DMS153 (cell line): Measurements from ENCODE around the gene IQCF5.
"Not testable (repeated sequence)": the region's sequence is repeated elsewhere in the genome, so short reads cannot be mapped to it uniquely, and the experiment has no call there.

Experiments
- DNase-seq: peaks from one replicate; lab custom pipeline; 2025; lab: John Stamatoyannopoulos, UW

IQCF5 gene

DNA sequence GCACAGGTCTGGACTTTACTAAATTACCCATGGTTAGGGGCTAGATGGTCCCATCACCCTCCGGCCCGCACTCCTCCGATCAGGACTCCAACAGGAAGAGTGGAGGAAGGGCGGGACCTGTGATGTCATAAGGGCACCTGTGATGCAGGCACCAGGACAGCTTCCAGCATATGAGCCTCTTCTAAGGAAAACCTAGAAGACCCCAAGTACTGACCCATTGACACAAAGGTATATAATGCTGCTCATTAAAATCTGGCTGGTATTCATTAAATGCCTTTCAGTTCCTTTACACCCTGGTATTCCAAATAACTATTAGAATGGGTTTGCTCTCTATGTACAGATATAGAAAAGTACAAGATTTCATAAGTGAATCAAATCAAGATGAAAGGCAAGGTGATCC lies at the start of gene IQCF5:
TSS of gene IQCF5 (minus strand) at position 101 of the 400 bp plus-strand sequence. CDS start at position 31, 70 bp downstream.
- DNase-seq, result no peak

GRCh38 chr3:51921081-51921578 lies 45.7 kb upstream of the IQCF5 start:
- DNase-seq, result no peak

DNA sequence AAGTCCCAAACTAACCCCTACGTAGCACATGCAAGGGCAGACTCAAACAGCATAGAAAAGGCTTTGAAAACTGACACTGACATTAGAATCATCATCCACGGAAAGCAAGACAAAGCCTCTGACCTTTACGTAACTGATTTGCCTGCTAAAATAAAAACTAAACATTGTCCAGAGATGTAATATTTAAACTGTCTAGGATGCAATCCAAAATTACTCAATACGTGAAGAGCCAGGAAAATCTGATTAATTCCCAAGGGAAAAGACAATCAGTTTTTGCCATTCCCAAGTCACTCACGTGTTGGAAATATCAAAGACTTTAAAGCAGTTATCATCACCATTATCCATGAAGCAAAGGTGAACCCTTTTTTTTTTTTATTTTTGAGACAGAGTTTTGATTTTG lies 41.0 kb upstream of the IQCF5 start:
- DNase-seq, result no peak

- DNase-seq, result no peak
Observed at GRCh38 chr3:51908026-51908425, 32.6 kb upstream of the IQCF5 start.

DNA sequence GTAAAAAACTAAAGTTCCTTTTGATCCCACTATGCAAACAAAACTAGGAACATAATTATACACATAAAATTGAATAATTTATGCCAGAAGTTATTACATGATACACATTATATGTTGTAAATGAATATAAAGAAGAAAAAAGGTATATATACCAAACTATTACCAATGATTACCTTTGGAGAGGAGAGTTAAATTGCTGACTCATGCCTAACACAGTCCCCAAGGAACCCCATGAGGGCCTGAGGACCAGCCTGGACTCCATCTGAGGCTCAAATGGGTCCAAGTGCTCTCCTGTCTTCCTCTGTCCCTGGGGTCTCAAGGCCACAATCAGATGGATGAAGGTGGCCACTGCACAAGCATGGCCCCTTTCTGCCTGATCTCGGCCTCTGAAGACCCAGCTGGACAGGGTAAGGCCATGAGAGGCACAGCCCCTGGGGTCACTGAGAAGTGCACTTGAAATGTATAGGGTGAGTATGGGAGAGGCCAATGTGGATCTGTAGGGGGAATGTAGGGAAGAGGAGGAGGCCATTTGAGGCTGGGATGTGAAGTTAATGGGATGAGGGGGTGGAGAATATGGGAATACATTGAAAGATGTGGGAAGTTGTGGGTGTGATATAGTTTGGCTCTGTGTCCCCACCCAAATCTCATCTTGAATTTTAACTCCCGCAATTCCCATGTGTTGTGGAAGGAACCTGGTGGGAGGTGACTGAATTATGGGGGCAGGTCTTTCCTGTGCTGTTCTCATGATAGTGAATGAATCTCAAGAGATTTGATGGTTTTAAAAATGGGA lies 28.8 kb upstream of the IQCF5 start:
- no peak for DNase-seq

DNA sequence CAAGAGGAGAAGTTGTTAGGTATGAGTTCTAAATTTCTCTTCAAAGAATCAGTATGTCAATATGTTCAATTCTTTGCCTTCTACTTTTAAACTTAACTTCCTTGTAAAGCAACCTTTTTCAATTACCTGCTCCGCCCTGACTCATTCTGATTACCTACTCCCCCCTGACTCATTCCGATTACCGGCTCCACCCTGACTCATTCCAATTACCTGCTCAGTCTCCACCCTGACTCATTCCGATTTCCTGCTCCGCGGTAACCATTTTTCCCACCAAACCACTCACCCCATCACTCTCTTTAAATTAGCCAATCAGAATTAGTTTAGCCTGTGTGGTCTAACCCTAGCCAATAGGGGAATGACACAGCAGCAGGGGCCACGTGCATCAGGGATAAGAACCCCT lies 27.0 kb upstream of the IQCF5 start:
- not testable (repeated sequence) for DNase-seq

DNA sequence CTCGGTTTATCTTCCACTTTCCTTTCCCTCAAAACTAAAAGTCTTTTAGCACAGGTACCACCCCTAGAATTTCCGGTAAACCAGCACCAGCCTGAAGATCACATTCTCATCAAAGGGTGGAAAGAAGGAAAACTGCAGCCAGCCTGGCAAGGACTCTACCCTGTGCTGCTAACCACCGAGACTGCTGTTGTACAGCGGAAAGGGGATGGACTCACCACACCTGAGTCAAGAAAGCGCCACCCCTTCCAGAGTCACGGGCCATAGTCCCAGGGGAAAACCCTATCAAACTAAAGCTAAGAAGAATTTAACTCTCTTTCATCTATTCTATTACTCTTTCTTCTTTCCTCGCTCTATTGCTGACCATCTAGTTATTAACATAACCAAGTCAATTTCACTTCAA lies 24.6 kb upstream of the IQCF5 start:
- not testable (repeated sequence) for DNase-seq

GRCh38 chr3:51897391-51897790 lies 22.0 kb upstream of the IQCF5 start:
- DNase-seq, result no peak

DNA sequence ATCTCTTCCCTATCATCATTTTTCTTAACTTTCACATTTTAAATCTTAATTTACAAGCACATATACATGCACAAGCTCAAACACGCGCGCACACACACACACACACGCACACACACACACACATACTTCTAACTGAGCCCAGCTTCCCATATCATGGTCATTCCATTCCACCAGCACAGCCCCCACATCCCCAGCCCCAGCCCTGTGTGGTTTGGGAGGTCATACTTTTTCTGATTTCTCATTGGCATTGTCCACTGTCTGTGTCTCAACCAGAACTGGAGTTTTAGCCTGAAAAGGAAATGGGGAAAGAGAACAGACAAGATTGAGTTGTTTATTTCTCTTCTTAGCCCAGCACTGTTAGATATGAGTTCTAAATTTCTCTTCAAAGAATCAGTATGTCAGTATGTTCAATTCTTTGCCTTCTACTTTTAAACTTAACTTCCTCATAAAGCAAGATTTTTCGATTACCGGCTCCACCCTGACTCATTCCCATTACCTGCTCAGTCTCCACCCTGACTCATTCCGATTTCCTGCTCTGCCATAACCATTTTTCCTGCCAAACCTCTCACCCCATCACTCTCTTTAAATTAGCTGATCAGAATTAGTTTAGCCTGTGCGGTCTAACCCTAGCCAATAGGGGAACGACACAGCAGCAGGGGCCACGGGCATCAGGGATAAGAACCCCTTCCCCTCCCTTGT lies 21.4 kb upstream of the IQCF5 start:
- no peak for DNase-seq

DNA sequence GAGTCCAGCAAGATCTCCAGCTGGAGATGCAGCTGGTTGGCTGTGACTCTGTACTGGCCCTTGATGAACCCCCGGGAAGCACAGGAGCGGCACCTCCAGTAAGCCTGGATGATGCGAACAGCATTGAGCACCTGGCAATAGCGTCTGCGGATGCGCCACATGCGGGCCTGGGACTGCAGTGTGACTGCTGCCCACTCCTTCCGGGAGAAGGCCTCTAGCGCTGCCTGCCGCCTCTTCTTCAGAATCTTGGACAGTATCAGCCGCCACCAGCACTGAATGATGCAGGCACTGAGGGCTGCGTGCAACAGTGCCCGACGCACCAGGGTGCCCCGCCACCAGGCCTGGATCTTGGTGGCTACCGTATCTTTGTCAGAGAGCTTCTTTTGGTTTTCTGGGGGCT lies 19.5 kb upstream of the IQCF5 start:
- no peak for DNase-seq

GRCh38 chr3:51894391-51894790 lies 19.0 kb upstream of the IQCF5 start:
- DNase-seq, result no peak

- DNase-seq, result no peak
Observed at GRCh38 chr3:51891242-51892039, 16.0 kb upstream of the IQCF5 start.

- no peak for DNase-seq
Observed at GRCh38 chr3:51888463-51889105, 13.2 kb upstream of the IQCF5 start.

DNA sequence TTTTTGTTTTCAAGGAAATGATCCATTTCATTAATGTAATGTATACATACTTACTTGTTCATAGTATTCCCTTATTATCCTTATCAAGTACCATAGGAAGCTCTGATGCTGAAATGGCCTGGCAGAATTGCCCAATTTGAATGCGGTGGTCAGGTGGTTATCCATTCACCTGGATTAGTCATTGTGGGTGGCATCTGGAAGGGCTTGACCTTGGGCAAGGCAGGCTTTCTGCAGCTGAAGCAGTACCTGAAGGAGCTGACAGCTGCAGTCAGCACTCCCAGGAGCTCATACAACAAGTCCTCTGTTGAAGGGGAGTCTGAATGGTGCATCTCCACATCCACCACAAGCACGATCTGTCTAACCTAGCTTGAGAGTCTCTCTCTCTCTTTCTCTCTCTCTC lies 12.2 kb upstream of the IQCF5 start:
- no peak for DNase-seq

DNA sequence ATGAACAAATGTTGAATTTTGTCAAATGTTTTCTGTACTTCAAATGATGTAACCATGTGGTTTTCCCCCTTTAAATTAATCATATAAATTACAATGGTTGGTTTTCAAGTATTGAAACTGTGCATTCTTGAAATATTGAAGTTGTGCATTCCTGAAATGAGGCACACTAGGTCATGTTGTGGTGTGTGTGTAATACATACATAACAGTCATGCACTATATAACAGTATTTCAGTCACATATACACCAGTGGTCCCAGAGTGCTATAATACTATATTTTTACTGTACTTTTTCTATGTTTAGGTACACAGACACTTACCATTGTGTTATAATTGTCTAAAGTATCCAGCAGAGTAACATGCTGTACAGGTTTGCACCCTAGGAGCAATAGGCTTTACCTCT lies 11.0 kb upstream of the IQCF5 start:
- DNase-seq, result no peak

DNA sequence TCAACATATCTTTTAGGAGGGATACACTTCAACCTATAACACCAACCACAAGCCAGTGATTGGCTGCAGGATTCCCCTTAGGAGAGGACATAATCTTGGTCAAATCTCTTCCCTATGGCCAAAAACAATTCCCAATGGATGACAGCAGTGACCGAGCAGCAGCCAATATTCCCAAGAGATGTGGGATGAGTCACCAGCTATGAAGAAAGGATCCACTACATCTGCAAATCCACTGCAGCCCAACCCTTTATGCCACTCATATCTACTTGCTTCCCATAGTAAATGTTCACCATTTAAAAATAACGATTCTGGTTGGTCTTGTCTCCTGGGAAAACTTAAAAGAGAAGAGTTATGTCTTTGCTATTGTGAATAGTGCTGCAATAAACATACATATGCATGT lies 4.5 kb upstream of the IQCF5 start:
- DNase-seq, result no peak

DNA sequence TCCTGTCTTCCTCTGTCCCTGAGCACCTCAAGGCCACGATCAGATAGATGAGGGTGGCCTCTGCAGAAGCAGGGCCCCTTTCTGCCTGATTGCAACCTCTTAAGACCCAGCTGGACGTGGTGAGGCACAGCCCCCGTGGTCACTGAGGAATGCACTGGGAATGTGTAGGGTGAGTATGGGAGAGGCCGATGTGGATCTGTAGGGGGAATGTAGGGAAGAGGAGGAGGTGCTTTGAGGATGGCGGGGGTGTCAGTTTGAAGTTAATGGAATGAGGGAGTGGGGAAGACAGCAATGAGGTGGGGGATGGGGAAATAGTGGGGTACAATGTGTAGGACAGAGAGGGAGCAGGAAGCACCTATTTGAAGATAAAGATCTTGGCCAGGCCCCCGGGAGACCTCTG lies 785 bp upstream of the IQCF5 start:
- no peak for DNase-seq

GRCh38 chr3:51874889-51875288 lies 512 bp downstream of the IQCF5 start:
- no peak for DNase-seq

- DNase-seq, result no peak
Observed at GRCh38 chr3:51874411-51874810, 990 bp downstream of the IQCF5 start.

- DNase-seq, result no peak
Observed at GRCh38 chr3:51873876-51874275, 1.5 kb downstream of the IQCF5 start.

DNA sequence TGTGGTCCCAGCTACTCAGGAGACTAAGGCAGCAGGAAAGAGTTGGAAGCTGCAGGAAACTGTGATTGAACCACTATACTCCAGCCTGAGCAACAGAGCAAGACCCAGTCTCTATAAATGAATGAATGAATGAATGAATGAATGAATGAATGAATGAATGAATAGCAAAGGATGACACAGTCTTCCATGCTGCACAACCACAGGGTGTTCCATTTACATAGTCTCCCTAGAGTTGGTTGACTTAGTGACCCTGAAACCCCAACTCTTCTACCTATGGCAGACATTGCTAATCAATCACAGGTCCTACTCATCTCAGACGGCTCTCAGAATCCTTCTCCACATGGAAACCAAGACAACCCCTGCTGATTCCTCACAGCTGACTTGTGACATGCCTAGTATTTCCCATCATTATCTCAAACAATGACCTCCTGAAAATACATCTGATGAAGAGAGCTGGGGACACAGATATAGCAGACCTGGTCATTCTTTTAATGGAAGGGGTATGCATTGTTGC lies 2.1 kb downstream of the IQCF5 start:
- no peak for DNase-seq

- DNase-seq, result no peak
Observed at GRCh38 chr3:51869304-51869703, 6.1 kb downstream of the IQCF5 start.
